ENCODE data around the gene RNF182.
"Not testable (repeated sequence)": the region's sequence is repeated elsewhere in the genome, so short reads cannot be mapped to it uniquely, and the experiment has no call there.

RNF182 gene

GRCh38 chr6:14004258-14004657, 79.5 kb downstream of the RNF182 start:
- no peak for DNase-seq

GRCh38 chr6:14008809-14009208, 84.1 kb downstream of the RNF182 start:
- DNase-seq = no peak

DNA sequence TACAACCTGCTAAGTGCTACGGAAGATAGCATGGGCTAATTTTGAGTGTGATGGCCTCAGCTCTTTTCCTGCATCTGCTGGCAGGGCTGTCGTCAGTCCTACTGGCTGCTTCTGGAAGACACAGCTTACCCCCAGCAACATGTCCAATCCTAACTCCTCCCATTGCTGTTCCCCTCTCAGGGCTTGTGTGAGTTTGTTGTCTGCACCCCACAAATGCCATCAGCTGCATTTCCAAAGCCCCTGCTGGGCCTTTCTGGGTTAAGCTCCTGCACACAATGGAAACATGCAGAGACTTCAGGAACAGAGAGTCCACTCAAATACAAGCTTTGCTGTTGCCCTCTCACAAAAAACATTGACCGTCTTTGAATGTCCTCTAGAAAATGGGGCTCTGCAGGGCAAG, 84.7 kb downstream of the RNF182 start:
- DNase-seq = no peak

DNA sequence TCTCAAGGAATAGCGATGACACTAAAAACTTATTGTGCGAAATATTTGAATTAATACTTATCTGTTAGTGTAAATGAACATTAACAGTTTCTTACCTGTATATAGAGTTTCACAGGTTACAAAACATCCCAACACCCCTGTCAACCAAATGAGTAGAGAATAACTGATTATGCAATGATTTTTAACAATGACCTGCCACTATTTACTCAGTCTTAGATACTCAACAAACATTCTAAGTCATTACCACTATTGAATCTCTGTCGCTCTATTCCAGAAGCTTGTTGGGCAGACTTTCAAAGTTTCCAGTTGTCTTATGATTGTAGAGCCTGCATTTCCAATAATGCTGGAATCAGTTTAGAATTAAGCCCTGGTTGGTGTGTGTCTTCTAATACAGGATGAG, 85.5 kb downstream of the RNF182 start:
- DNase-seq = no peak

DNA sequence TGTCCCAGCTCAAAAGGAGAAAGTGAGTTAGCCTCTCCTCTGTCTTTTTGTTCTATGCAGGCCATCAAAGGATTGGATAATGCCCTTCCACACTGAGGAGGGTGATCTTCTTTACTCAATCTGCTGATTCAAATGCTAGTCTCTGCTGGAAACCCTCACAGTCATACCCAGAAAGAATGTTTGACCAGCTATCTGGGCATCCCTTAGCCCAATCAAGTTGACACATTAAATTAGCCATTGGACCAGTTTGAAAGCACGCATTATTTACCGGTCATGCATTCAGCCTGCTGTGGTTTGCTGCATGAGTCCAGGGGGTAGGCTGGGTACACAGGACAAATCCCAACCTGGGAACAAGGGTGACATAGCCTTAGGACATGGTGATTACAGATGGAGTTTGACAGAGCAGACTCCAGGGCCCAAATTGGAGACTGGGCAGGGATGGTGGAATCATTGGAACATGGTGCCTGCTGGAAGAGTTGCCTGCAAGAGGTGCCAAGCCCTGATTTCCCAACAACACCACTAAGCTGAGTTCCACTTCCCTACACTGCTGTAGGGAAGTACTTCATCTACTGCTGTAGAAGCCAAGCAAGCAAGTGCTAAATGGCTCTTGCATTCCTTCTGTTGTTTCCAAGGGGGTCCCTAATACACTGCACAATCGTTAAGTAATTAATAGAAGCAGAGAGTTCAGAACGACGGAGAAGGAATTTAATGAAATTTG, 87.7 kb downstream of the RNF182 start:
- no peak for DNase-seq

GRCh38 chr6:14015964-14016363, 91.2 kb downstream of the RNF182 start:
- DNase-seq = no peak

DNA sequence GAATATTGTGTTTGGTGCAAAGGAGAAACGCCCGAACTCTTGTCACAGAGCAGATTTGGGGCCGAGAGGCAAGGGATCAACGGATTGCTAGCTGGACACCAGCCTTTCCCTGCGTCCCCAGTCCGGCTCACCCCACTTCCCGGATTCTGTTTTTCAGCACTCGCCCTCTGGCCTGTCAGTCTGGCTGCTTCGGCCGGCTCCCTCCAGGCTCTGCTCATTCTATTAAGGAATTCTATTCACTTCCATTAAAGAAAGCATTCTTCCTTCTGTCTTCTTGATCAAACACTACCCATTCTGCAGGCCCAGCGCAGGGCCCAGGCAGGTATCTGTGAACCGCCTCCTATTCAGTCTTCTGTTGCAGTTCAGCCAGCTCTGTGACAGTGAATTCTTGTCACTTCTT, 91.7 kb downstream of the RNF182 start:
- DNase-seq = no peak

DNA sequence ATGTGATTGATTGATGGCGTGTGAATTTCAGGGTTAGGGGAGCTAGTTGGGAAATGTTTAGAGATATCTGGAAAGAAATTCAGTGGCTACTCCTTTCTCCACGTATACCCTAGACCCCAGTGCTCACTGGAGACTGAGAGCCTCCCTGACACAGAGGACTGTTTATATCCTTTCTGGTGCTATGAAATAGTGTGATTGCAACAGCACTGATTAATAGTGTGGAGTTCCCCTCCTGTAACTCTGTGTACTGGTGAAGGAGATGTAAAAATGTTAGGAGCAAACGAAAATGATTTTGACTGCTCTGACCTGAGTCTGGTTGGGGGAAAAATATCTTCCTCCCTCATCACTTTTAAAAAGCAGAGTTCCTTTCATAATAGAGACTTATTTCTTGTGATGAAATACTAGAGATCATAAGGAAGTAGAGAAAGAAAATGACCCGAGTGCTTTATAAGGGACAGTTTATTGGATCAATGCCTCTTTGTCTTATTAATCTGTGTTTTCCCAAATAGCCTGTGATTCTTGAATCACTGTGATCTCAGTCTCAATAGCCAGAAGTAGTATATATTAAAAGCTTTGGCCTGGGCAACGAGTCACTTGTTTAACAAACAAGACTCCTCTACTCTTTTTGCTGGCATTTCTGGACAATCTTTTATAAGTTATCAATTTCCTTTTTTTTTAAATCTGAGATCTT, 92.3 kb downstream of the RNF182 start:
- DNase-seq = no peak

GRCh38 chr6:14017626-14018475, 93.1 kb downstream of the RNF182 start:
- no peak for DNase-seq

GRCh38 chr6:14018559-14018958, 93.8 kb downstream of the RNF182 start:
- not testable (repeated sequence) for DNase-seq

- DNase-seq = no peak
These were observed 95.8 kb downstream of the RNF182 start for GRCh38 chr6:14020551-14020950.

- DNase-seq = no peak
These were observed 96.7 kb downstream of the RNF182 start for GRCh38 chr6:14021449-14021848.

DNA sequence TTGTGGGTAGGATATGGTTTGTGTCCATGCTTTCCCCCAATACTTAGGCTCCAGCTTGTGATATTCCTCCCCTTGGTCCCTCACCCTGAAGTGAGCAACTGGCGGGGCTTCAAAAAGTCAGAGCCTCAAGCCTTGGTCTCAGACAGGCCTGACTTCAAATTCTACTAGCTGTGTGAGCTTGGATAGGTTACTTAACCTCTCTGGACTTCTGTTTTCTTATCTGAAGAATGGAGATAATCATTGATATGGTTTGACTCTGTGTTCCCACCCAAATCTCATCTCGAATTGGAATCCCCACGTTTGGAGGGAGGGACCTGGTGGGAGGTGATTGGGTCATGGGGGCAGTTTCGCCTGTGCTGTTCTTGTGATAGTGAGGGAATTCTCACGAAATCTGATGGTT, 97.9 kb downstream of the RNF182 start:
- DNase-seq = no peak

DNA sequence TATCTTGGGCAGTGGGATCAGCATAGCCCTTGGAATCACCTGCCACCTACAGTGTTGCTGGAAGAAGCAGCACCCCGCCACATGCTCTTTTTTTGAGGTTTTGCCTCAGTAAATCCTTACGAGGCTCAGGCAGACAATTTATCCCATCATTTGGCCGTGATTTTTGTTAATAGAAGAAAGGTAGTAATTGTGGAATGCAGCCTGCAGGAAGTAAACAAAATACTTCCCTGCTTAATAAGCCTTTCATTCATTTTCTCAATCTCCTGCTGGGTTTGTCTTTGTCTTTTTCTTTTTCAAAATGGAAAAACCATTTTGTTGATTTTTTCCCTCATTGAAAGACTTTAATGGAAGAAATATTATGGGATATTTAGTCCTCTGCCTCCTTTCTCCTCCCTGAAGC, 99.1 kb downstream of the RNF182 start:
- DNase-seq = no peak

DNA sequence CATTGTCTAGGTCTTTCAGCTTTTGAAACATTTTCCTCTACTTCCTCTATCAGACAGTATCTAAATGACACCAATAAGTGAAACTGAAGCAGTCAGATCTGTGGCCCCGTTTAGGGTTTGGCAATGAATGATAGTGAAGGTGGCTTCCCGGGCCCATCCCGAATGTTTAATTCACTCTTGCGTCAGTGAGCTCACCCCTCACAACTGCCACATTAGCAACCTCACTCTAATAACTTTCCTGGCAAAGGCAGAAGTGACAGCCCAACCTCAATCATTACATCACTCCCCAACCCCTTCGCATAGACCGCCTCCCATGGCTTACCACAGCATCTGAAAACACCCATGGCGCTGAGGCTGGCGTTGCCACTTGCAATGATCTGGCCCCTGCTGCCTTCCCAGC, 100.4 kb downstream of the RNF182 start:
- no peak for DNase-seq

DNA sequence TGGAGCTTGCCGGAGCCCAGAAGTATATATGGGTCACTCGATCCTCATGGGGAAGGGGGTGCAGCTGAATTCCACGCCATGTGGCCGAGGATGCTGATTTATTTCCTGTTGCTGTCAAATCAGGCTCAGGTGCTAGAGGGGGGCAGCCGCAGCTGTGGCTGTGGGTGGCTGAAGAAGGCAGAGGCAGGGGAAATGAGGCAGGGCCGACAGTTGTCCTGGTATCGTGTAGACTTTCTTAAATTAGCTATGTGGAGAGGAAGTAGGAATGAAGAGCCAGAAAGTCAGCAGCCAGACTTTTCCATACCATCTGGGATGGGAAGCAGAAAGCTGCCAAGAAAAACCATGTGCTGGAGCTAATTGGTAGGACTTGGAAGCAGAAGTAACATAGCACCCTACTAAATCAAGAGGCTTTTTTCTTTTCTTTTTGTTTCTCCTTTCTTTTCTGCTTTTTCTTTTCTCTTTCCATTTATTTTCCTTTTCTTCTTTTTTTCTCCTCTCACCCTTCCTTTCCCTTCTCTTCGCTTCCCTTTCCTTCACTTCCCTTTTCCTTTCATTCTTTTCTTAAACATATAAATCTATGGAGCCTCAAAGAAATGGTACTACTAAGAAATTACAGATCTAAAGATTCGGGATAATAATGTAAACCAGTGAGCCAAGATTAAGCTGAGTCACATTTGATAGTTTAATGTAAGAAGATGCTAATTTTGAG, 102.2 kb downstream of the RNF182 start:
- no peak for DNase-seq

DNA sequence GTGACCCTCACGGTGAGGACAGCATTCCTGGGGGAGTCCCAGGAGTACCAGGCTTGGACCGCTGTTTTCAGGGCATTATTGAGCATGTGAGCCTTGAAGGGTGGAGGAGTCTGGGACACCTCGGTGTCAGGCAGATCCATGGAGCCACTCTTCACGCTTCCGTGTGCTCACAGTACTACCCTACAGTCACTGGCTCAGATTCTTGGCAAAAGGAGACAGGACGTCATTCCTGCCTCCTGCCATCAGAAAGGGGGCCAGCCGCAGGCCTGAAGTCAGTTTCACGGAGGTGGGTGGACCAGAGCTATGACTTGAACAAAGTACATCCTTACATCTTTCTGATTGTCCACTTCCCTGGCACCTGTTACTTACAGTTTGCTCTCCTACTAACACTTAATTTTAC, 103.9 kb downstream of the RNF182 start:
- no peak for DNase-seq

DNA sequence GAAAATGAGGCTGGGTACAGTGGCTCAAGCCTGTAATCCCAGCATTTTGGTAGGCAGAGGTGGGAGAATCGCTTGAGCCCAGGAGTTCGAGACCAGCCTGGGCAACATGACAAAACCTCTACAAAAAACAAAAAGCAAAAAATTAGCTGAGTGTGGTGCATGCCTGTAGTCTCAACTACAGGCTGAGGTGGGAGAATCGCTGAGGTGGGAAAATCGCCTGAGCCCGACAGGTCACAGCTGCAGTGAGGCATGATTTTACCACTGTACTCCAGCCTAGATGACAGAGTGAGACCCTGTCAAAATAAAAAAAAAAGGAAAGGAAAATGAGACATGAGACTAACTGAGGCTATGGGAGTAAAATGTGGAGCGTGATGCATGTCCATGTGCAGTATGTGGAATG, 104.9 kb downstream of the RNF182 start:
- no peak for DNase-seq

All from SHP77 treated with DMSO at 0.1 percent for 48 hours (cell line).